Erythroblast (primary cell): ENCODE results near the gene HSPA12B.

Experiments used
- GATA1 ChIP-seq: IDR thresholded peaks from 2 replicates; pipeline ENCODE4 v1.6.1; 2011; ENCODE audit warnings: low read depth, mild to moderate bottlenecking, control low read depth, low read length, moderate library complexity
- POLR2A ChIP-seq: IDR thresholded peaks from 2 replicates; pipeline ENCODE4 v1.6.1; 2011; ENCODE audit warnings: mild to moderate bottlenecking, low read length

- TF ChIP-seq POLR2A: no peak
- TF ChIP-seq GATA1: no peak
Measured at GRCh38 chr20:3706774-3707507, 25.5 kb upstream of the HSPA12B start.
